GM13977 (cell line): ENCODE results near the gene POLR1E.

Experiments used
- DNase-seq: peaks from one replicate; pipeline ENCODE4 v3.0.0; 2012; ENCODE audit warnings: low spot score
- in situ Hi-C: fragments of 300-500 bp; cut with MboI; formaldehyde crosslinking; loops from one replicate; pipeline ENCODE4 v1.12.0; 2022; ENCODE audit warnings: low sequenced_read_pairs, low pct_unique_long_range_greater_than_20kb, mixed read lengths, inconsistent platforms; ENCODE audit not compliant: unreplicated experiment
- TF ChIP-seq, protein P1 (sequence below): IDR thresholded peaks from 2 replicates; pipeline ENCODE4 v1.5.1; 2012; ENCODE audit warnings: mild to moderate bottlenecking, control low read depth; ENCODE audit not compliant: insufficient read depth; ENCODE audit errors: extremely low read depth, missing control alignments

Gene POLR1E

DNA sequence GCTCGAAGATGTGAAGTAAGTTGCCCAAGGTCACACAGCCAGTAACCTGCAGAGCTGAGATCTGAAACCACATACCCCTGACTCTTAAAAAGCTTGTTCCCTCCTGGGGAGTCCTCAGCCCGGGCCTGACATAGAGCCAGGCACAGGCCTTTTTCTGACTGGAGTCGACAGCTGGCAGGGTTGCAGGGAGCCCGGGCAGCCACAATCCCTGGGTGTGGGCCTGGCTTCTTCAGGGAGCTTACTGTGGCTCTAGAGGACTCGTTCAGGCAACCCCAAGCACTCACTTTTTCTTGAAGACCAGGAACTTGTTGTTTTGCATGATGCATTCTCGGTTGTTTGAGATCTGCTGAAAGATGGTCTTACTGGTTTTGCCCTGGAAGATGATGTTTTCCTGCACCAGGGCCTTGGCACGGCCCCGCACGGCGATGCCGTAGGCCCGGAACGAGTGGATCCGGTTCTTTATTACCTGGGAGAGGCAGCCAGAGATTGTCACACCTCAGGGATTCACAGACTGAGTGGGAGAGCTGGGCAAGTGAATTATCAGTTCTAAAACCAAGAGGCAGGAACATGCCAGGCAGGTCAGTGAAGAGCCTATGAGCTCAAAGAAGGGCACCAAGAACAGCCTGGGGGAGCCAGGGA, 30.0 kb downstream of the POLR1E start:
- TF ChIP-seq, protein P1, sequence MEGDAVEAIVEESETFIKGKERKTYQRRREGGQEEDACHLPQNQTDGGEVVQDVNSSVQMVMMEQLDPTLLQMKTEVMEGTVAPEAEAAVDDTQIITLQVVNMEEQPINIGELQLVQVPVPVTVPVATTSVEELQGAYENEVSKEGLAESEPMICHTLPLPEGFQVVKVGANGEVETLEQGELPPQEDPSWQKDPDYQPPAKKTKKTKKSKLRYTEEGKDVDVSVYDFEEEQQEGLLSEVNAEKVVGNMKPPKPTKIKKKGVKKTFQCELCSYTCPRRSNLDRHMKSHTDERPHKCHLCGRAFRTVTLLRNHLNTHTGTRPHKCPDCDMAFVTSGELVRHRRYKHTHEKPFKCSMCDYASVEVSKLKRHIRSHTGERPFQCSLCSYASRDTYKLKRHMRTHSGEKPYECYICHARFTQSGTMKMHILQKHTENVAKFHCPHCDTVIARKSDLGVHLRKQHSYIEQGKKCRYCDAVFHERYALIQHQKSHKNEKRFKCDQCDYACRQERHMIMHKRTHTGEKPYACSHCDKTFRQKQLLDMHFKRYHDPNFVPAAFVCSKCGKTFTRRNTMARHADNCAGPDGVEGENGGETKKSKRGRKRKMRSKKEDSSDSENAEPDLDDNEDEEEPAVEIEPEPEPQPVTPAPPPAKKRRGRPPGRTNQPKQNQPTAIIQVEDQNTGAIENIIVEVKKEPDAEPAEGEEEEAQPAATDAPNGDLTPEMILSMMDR = no peak
- in situ Hi-C loops = no loop called here

DNA sequence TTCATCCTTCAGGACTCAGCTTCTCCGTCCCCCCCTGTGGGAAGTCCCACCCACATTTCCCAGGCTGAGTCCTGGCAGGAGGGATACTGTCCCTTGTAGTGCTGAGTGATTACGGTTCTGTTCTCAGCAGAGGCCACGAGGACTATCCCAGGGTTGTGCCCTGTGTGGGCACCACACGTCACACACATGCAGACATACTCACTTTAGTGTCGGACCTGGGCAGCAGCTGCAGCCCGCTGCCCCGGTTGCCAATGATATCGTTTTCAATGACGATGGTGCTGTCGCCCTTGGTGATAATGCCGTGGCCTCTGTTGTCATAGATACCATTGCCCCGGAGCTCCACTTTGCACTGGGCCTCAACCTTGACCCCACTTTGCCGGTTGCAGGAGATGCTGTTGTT, 32.2 kb downstream of the POLR1E start:
- TF ChIP-seq, protein P1 = no peak
- in situ Hi-C loops = no loop called here
- DNase-seq = no peak

More for the DNA sequence above, 30.0 kb downstream of the POLR1E start:
- no peak for DNase-seq

DNA sequence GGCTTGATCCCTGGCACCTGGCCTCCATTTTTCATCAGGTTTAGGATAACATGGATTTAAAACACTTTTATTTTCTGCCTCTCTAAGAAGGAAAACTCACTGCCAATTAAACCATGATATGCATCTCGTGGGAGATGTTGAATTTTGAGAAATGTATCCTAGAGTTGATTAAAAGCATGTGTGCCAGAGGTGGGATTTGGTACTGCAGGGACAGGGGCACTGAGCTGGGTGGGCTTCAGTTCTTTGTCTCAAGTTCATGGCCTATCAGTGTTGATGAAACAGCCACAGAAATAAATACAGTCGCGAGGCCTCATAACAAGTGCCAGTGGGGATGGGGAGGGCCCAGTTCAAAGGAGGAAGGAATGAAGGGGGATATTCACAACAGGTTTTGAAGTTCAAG, 34.9 kb downstream of the POLR1E start:
- DNase-seq = no peak
- in situ Hi-C loops = no loop called here
- TF ChIP-seq, protein P1 = no peak

DNA sequence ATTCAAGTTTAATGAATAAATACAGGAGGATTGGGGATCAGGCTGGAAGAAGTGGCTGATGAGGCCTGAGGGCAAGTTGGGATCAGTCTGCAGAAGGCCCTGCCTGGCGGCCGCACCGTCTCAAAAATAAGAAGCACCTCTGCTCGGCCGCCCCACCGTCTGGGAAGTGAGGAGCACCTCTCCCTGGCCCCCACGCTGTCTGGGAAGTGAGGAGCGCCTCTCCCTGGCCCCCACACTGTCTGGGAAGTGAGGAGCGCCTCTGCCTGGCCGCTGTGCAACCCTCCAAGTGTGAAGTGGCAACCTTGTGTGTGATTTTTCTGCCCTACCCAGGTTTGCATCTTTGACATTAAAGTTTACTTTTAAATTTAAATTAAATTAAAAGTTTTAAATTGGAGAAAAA, 35.4 kb downstream of the POLR1E start:
- in situ Hi-C loops = no loop called here
- TF ChIP-seq, protein P1 = no peak
- no peak for DNase-seq

DNA sequence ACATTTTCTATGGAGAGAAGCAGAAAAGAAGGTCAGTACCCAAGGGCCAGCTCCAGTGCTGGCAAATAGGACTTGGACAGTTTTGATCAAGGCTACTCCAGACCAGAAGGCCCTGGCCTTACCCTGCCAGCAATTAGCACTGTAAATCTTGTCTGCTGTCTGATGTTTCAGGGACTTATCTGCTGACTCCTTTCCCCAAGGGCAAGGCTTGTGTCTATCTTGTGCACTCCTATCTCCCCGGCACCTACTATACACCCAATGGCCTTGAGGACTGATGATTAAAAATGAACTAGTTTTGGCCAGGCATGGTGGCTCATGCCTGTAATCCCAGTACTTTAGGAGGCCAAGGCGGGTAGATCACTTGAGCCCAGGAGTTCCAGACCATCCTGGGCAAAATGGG, 37.2 kb downstream of the POLR1E start:
- TF ChIP-seq, protein P1 = no peak
- in situ Hi-C loops = no loop called here
- no peak for DNase-seq

DNA sequence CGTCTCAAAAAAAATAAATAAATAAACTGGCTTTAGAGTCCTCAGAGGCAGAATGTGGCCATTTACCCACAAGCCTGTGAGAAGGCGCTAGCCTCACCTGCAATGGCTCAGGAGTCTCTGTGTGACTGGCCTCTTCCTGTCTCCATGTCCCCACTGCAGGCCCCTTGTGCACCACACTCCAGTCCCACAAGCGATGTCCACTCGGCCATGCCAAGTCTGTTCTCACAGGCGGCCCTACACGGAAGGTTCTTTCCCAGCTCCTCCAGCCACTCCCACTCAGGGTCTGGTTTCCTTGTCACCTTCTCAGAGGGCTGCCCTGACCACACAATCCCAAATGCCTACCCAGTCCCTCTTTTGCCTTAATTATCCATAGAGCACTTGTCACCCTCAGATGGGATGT, 38.2 kb downstream of the POLR1E start:
- no peak for DNase-seq
- in situ Hi-C loops = no loop called here
- TF ChIP-seq, protein P1 = no peak
